Measurements from ENCODE around the gene CRACDL. TPM values are rescaled to one million over a fixed set of nuclear protein-coding genes. Genes with fewer than 3 reads are reported as not detected.

Gene CRACDL
- polyA plus RNA-seq, 1 donor (not counting 4 experiments of a cell fraction or from before 2014, with no cell fraction given): 1.6 TPM

DNA sequence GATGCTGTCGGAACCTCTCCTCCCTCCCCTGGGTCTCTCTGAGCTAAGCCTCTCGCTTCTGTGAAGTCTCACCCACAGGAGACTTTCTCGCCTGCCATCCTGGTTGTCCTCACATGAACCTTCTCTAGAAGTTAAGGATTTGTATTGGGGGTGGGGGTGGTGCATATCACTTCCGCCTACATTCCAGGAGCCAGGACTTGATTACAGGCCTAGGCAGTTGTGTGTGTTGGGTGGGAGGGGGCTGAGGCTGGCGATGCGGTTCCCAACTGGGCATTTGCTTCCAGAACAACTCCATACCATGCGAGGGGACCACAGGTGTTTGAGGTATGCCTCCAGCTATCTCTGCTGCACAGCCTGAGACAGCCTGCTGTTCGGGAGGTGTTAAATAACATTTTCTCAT, 148.3 kb downstream of the CRACDL start:
- Histone ChIP-seq H2AFZ (ENCODE audit: control insufficient read depth, low read length) (no peak overlapping the region), H4K20me1 (ENCODE audit: control insufficient read depth, extremely low read depth, insufficient read depth, low read length) (no peaks in the 10 kb centered on the region), H3K27ac (ENCODE audit: control insufficient read depth, insufficient read depth, low read length) (no peak overlapping the region), H3K4me2 (ENCODE audit: control insufficient read depth, extremely low read depth, insufficient read depth, low read depth, low read length) (no peak overlapping the region), H3K36me3 (ENCODE audit: control insufficient read depth in 2 of 2, extremely low read depth in 1 of 2, insufficient read depth in 2 of 2, low read length in 2 of 2) (no peaks in the 10 kb centered on the region), H3K4me1 (ENCODE audit: control insufficient read depth, extremely low read depth, insufficient read depth, low read length) (peaks cover 3% of the 10 kb centered on the region), H3K9ac (ENCODE audit: control insufficient read depth, extremely low read depth, insufficient read depth, low read length) (no peak overlapping the region), H3K9me1 (ENCODE audit: control insufficient read depth, extremely low read depth, insufficient read depth, low read length) (no peaks in the 10 kb centered on the region), H3K4me3 (ENCODE audit: control insufficient read depth in 2 of 3, extremely low read depth in 1 of 3, insufficient read depth in 2 of 3, low read depth in 1 of 3, low read length in 3 of 3) (no peak overlapping the region), H3K79me2 (ENCODE audit: control insufficient read depth, insufficient read depth, low read length) (no peaks in the 10 kb centered on the region), H3K9me3 (ENCODE audit: control insufficient read depth, low read depth, low read length) (no peaks in the 10 kb centered on the region), H3K27me3 (ENCODE audit: control insufficient read depth, extremely low read depth, insufficient read depth, low read length) (no peaks in the 10 kb centered on the region)
- FAIRE-seq (no peak), DNase-seq (ENCODE audit: low read depth, low spot score) (no peak)
- TF ChIP-seq, protein P1, sequence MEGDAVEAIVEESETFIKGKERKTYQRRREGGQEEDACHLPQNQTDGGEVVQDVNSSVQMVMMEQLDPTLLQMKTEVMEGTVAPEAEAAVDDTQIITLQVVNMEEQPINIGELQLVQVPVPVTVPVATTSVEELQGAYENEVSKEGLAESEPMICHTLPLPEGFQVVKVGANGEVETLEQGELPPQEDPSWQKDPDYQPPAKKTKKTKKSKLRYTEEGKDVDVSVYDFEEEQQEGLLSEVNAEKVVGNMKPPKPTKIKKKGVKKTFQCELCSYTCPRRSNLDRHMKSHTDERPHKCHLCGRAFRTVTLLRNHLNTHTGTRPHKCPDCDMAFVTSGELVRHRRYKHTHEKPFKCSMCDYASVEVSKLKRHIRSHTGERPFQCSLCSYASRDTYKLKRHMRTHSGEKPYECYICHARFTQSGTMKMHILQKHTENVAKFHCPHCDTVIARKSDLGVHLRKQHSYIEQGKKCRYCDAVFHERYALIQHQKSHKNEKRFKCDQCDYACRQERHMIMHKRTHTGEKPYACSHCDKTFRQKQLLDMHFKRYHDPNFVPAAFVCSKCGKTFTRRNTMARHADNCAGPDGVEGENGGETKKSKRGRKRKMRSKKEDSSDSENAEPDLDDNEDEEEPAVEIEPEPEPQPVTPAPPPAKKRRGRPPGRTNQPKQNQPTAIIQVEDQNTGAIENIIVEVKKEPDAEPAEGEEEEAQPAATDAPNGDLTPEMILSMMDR (optimal IDR thresholded peaks at IDR 0.05 in 1 of 3, IDR thresholded peaks at IDR 0.05 in 1 of 3, conservative IDR thresholded peaks at IDR 0.05 in 1 of 3; ENCODE audit: extremely low read depth in 1 of 3, insufficient read depth in 2 of 3, low read length in 3 of 3): no peak
- TF ChIP-seq EZH2 (IDR thresholded peaks at IDR 0.05; ENCODE audit: low read length): no peak
- dilution Hi-C loops (cut with MboI; ENCODE audit: extremely low pct_ligation_motif_present, low sequenced_read_pairs): no loop called here

- no peak overlapping the region for H2AFZ ChIP-seq (ENCODE audit: control insufficient read depth, low read length)
- FAIRE-seq (no peak), DNase-seq (ENCODE audit: low read depth, low spot score) (no peak)
- H3K9ac ChIP-seq (ENCODE audit: control insufficient read depth, extremely low read depth, insufficient read depth, low read length): no peak overlapping the region
- TF ChIP-seq EZH2 (IDR thresholded peaks at IDR 0.05; ENCODE audit: low read length): no peak
- TF ChIP-seq, protein P1 (optimal IDR thresholded peaks at IDR 0.05 in 1 of 3, IDR thresholded peaks at IDR 0.05 in 1 of 3, conservative IDR thresholded peaks at IDR 0.05 in 1 of 3; ENCODE audit: extremely low read depth in 1 of 3, insufficient read depth in 2 of 3, low read length in 3 of 3): no peak
- no peak overlapping the region for H3K4me2 ChIP-seq (ENCODE audit: control insufficient read depth, extremely low read depth, insufficient read depth, low read depth, low read length)
- no peaks in the 10 kb centered on the region for H3K4me1 ChIP-seq (ENCODE audit: control insufficient read depth, extremely low read depth, insufficient read depth, low read length)
- no peaks in the 10 kb centered on the region for H3K36me3 ChIP-seq (ENCODE audit: control insufficient read depth in 2 of 2, extremely low read depth in 1 of 2, insufficient read depth in 2 of 2, low read length in 2 of 2)
- H3K9me3 ChIP-seq (ENCODE audit: control insufficient read depth, low read depth, low read length): no peaks in the 10 kb centered on the region
- no peak overlapping the region for H3K27ac ChIP-seq (ENCODE audit: control insufficient read depth, insufficient read depth, low read length)
- H3K4me3 ChIP-seq (ENCODE audit: control insufficient read depth in 2 of 3, extremely low read depth in 1 of 3, insufficient read depth in 2 of 3, low read depth in 1 of 3, low read length in 3 of 3): no peak overlapping the region
- dilution Hi-C loops (cut with MboI; ENCODE audit: extremely low pct_ligation_motif_present, low sequenced_read_pairs): no loop called here
- H3K9me1 ChIP-seq (ENCODE audit: control insufficient read depth, extremely low read depth, insufficient read depth, low read length): no peaks in the 10 kb centered on the region
- H3K79me2 ChIP-seq (ENCODE audit: control insufficient read depth, insufficient read depth, low read length): no peaks in the 10 kb centered on the region
- H3K27me3 ChIP-seq (ENCODE audit: control insufficient read depth, extremely low read depth, insufficient read depth, low read length): no peaks in the 10 kb centered on the region
- no peaks in the 10 kb centered on the region for H4K20me1 ChIP-seq (ENCODE audit: control insufficient read depth, extremely low read depth, insufficient read depth, low read length)
Observed at GRCh38 chr2:98786179-98786578, 149.8 kb downstream of the CRACDL start.

Data from keratinocyte (primary cell).